ENCODE results near the gene MTFP1.

MTFP1 gene

GRCh38 chr22:30397656-30398635 is 27.6 kb upstream of the MTFP1 start:
- Histone ChIP-seq H3K4me3 (ENCODE audit: low read depth in 1 of 2, low read length in 2 of 2) (peak overlapping the region; percentile 41 to 56; a peak in 3 of 4 replicates), H2AFZ (ENCODE audit: low read depth, low read length) (peak overlapping the region; percentile 70; the same call in 1 of the 2 replicates), H3K27me3 (ENCODE audit: insufficient read depth, low read length, poor library complexity) (no peaks in the 10 kb centered on the region), H4K20me1 (ENCODE audit: insufficient read depth, low read length) (peaks cover 19% of the 10 kb centered on the region; the same call in 1 of the 2 replicates), H3K9me3 (ENCODE audit: insufficient read depth, low read length, severe bottlenecking) (no peaks in the 10 kb centered on the region), H3K4me1 (ENCODE audit: insufficient read depth, low read length) (peaks cover 48% of the 10 kb centered on the region), H3K36me3 (ENCODE audit: insufficient read depth, low read length) (peaks cover 24% of the 10 kb centered on the region), H3K79me2 (ENCODE audit: insufficient read depth, low read length) (peaks cover 52% of the 10 kb centered on the region), H3K4me2 (ENCODE audit: insufficient read depth, low read length) (peak overlapping the region; percentile 69), H3K27ac (ENCODE audit: low read length) (peak overlapping the region; percentile 74), H3K9ac (ENCODE audit: low read depth, low read length) (peak overlapping the region; percentile 67)
- no peak; the same call in 2 of the 3 replicates for ATAC-seq (ENCODE audit: insufficient read depth, low read depth)
- TF ChIP-seq CTCF (IDR thresholded peaks at IDR 0.05; ENCODE audit: borderline replicate concordance, extremely low read depth, low read length, poor library complexity, severe bottlenecking) (no peak), EZH2 (IDR thresholded peaks at IDR 0.05; ENCODE audit: borderline replicate concordance, low read depth, low read length, severe bottlenecking) (no peak)
- peak; percentile 33 for DNase-seq

GRCh38 chr22:30398685-30399680 is 26.6 kb upstream of the MTFP1 start:
- Histone ChIP-seq H3K27me3 (ENCODE audit: insufficient read depth, low read length, poor library complexity) (no peaks in the 10 kb centered on the region), H3K79me2 (ENCODE audit: insufficient read depth, low read length) (peaks cover 58% of the 10 kb centered on the region), H3K4me1 (ENCODE audit: insufficient read depth, low read length) (peaks cover 41% of the 10 kb centered on the region), H3K4me2 (ENCODE audit: insufficient read depth, low read length) (peak overlapping the region; percentile 69), H2AFZ (ENCODE audit: low read depth, low read length) (no peak overlapping the region), H3K9ac (ENCODE audit: low read depth, low read length) (peak overlapping the region; percentile 67), H4K20me1 (ENCODE audit: insufficient read depth, low read length) (peaks cover 24% of the 10 kb centered on the region), H3K4me3 (ENCODE audit: low read depth in 1 of 2, low read length in 2 of 2) (peak overlapping the region in 1 of 2 experiments; percentile 56; a peak in 3 of 4 replicates), H3K27ac (ENCODE audit: low read length) (peak overlapping the region; percentile 74), H3K9me3 (ENCODE audit: insufficient read depth, low read length, severe bottlenecking) (no peaks in the 10 kb centered on the region), H3K36me3 (ENCODE audit: insufficient read depth, low read length) (peaks cover 30% of the 10 kb centered on the region)
- ATAC-seq (ENCODE audit: insufficient read depth, low read depth) (peak; percentile 82), DNase-seq (peak; percentile 85)
- TF ChIP-seq CTCF (IDR thresholded peaks at IDR 0.05; ENCODE audit: borderline replicate concordance, extremely low read depth, low read length, poor library complexity, severe bottlenecking): no peak

- H3K4me1 ChIP-seq (ENCODE audit: insufficient read depth, low read length): peaks cover 41% of the 10 kb centered on the region
- no peak overlapping the region for H3K4me3 ChIP-seq (ENCODE audit: low read depth in 1 of 2, low read length in 2 of 2)
- peak overlapping the region; percentile 30 for H3K27ac ChIP-seq (ENCODE audit: low read length)
- H3K79me2 ChIP-seq (ENCODE audit: insufficient read depth, low read length): peaks cover 64% of the 10 kb centered on the region
- no peak for DNase-seq
- no peaks in the 10 kb centered on the region for H3K9me3 ChIP-seq (ENCODE audit: insufficient read depth, low read length, severe bottlenecking)
- H3K27me3 ChIP-seq (ENCODE audit: insufficient read depth, low read length, poor library complexity): no peaks in the 10 kb centered on the region
- H3K4me2 ChIP-seq (ENCODE audit: insufficient read depth, low read length): peak overlapping the region; percentile 18; the same call in 1 of the 2 replicates
- ATAC-seq (ENCODE audit: insufficient read depth, low read depth): no peak
- peaks cover 37% of the 10 kb centered on the region for H3K36me3 ChIP-seq (ENCODE audit: insufficient read depth, low read length)
- H2AFZ ChIP-seq (ENCODE audit: low read depth, low read length): no peak overlapping the region
- H3K9ac ChIP-seq (ENCODE audit: low read depth, low read length): no peak overlapping the region
- no peak for TF ChIP-seq CTCF (IDR thresholded peaks at IDR 0.05; ENCODE audit: borderline replicate concordance, extremely low read depth, low read length, poor library complexity, severe bottlenecking)
- no peak for TF ChIP-seq EZH2 (IDR thresholded peaks at IDR 0.05; ENCODE audit: borderline replicate concordance, low read depth, low read length, severe bottlenecking)
- H4K20me1 ChIP-seq (ENCODE audit: insufficient read depth, low read length): peaks cover 28% of the 10 kb centered on the region
These were observed 25.9 kb upstream of the MTFP1 start for GRCh38 chr22:30399718-30400117.

Measured in DND-41 (cell line).